Measurements from ENCODE around the gene TUT4.
"Not testable (repeated sequence)": the region's sequence is repeated elsewhere in the genome, so short reads cannot be mapped to it uniquely, and the experiment has no call there.

TUT4 gene

DNA sequence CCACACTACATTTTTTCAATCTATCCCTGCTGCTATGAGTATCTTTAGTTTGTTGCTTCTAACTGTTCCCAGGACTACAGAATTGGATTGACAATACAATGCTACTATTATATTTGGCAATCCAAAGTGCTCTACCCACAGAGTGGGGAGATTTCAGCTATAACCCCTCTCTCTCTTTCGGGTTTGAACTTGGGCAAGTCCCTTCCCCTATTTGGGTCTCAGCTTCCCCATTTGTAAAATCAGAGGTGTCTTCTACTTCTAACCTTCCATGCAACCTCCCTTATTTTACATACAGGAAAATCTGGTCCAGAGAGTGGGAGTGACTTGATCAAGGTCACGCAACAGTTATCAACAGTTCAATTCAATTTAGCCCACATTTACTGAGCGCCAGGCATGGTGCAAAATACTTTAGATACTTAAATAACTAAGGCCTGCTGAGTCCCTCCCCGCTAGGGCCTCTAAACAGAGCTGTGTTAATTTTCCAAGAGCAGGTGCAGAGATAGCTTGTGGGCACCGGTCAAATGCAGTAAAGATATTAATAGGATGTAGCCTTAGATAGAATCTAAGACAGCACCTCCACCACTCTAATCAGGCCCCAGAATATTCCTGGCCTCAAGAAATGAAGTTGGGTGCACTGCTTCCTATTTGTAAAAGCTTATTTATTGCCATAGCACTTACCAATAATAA, 39.9 kb upstream of the TUT4 start:
- no peak overlapping the region for H3K9ac ChIP-seq (ENCODE audit: low read depth, low read length)
- H3K4me1 ChIP-seq (ENCODE audit: control insufficient read depth, insufficient read depth, low read length) = no peaks in the 10 kb centered on the region
- H3K36me3 ChIP-seq (ENCODE audit: insufficient read depth, low read length) = no peaks in the 10 kb centered on the region
- no peak overlapping the region for H3K4me2 ChIP-seq (ENCODE audit: low read length)
- H3K9me3 ChIP-seq (replicated peaks; ENCODE audit: low read length) = no peaks in the 10 kb centered on the region
- peaks cover 15% of the 10 kb centered on the region for H3K27me3 ChIP-seq (ENCODE audit: control insufficient read depth, insufficient read depth, low read length)
- no peak overlapping the region for H3K4me3 ChIP-seq (ENCODE audit: low read length)

DNA sequence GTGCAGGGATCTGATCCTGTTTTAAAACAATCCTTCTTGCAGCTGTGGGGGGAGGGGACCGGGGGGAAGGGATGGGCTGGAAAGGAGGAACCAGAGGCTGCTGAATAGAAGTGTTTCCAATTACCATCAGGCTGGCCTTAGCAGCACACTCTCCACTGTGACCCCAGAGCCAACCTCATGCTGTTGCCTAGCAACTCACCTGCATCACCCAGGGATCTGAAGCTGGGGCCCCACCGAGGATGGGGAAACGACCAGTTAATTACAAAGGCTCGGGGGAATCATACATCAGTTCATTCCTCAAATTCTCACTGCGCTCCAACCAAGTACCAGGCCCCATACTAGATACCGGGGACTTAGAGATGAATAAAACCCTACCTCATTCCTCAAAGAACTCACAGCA, 37.4 kb upstream of the TUT4 start:
- no peak overlapping the region for H3K9ac ChIP-seq (ENCODE audit: low read depth, low read length)
- H3K27me3 ChIP-seq (ENCODE audit: control insufficient read depth, insufficient read depth, low read length) = peaks cover 22% of the 10 kb centered on the region
- no peaks in the 10 kb centered on the region for H3K36me3 ChIP-seq (ENCODE audit: insufficient read depth, low read length)
- no peaks in the 10 kb centered on the region for H3K4me1 ChIP-seq (ENCODE audit: control insufficient read depth, insufficient read depth, low read length)
- H3K4me3 ChIP-seq (ENCODE audit: low read length) = no peak overlapping the region
- no peak overlapping the region for H3K4me2 ChIP-seq (ENCODE audit: low read length)
- H3K9me3 ChIP-seq (replicated peaks; ENCODE audit: low read length) = no peaks in the 10 kb centered on the region

DNA sequence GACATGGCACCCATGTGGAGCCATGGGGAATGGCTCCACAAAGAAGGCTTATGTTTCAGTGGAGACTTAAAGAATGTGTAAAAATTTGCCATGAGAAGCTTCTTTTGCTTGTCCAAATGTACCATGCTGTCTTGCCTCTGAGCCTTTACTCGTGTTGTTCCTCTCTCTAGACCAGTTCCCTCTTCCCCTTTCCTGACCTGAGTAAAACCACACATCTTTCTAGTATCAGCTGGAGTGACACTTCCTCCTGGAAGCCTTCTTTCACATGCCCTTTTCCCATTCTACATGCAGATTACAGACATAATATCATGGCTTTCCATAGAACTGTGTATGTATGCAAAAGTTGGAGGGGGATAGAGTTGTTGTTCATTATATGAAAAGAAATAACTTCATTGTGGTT, 35.6 kb upstream of the TUT4 start:
- Histone ChIP-seq H3K36me3 (ENCODE audit: insufficient read depth, low read length) (no peaks in the 10 kb centered on the region), H3K4me3 (ENCODE audit: low read length) (no peak overlapping the region), H3K4me1 (ENCODE audit: control insufficient read depth, insufficient read depth, low read length) (no peaks in the 10 kb centered on the region), H3K4me2 (ENCODE audit: low read length) (no peak overlapping the region), H3K9ac (ENCODE audit: low read depth, low read length) (no peak overlapping the region), H3K27me3 (ENCODE audit: control insufficient read depth, insufficient read depth, low read length) (peaks cover 32% of the 10 kb centered on the region), H3K9me3 (replicated peaks; ENCODE audit: low read length) (no peaks in the 10 kb centered on the region)

DNA sequence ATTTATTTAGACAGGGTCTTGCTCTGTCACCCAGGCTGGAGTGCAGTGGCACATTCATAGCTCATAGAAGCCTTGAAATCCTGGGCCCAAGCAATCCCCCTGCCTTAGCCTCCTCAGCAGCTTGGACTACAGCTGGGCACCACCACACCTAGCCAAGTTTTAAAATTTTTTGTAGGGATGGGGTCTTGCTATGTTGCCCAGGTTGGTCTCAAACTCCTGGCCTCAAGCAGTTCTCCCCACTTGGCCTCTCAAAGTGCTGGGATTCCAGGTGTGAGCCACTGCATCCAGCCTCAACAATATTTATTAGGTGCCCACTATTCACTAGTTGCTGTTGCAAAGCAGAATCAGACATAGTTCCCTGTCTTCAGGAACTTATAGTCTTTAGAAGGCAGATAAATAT, 35.1 kb upstream of the TUT4 start:
- no peaks in the 10 kb centered on the region for H3K4me1 ChIP-seq (ENCODE audit: control insufficient read depth, insufficient read depth, low read length)
- no peaks in the 10 kb centered on the region for H3K36me3 ChIP-seq (ENCODE audit: insufficient read depth, low read length)
- H3K4me2 ChIP-seq (ENCODE audit: low read length) = no peak overlapping the region
- H3K4me3 ChIP-seq (ENCODE audit: low read length) = no peak overlapping the region
- H3K27me3 ChIP-seq (ENCODE audit: control insufficient read depth, insufficient read depth, low read length) = peaks cover 32% of the 10 kb centered on the region
- no peaks in the 10 kb centered on the region for H3K9me3 ChIP-seq (replicated peaks; ENCODE audit: low read length)
- H3K9ac ChIP-seq (ENCODE audit: low read depth, low read length) = no peak overlapping the region

DNA sequence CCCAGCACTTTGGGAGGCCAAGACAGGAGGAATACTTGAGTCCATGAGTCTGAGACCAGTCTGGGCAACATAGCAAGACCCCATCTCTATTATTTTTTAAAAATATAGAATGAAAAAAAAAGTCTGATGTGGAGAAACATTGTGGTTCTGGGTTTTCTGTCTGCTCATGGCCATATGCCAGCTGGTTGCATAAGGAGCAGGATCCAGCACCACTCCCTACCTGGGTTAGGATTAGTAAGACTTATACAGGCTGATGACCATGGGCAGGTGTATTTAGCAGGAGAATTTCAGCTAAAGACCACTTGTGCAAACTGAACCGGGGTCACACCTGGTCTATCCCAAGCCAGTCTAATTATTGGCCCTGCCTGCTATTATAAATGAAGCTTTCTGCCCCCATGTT, 32.6 kb upstream of the TUT4 start:
- H3K36me3 ChIP-seq (ENCODE audit: insufficient read depth, low read length) = no peaks in the 10 kb centered on the region
- no peak overlapping the region for H3K4me3 ChIP-seq (ENCODE audit: low read length)
- peaks cover 44% of the 10 kb centered on the region for H3K27me3 ChIP-seq (ENCODE audit: control insufficient read depth, insufficient read depth, low read length)
- no peak overlapping the region for H3K4me2 ChIP-seq (ENCODE audit: low read length)
- no peaks in the 10 kb centered on the region for H3K4me1 ChIP-seq (ENCODE audit: control insufficient read depth, insufficient read depth, low read length)
- H3K9me3 ChIP-seq (replicated peaks; ENCODE audit: low read length) = no peaks in the 10 kb centered on the region
- H3K9ac ChIP-seq (ENCODE audit: low read depth, low read length) = no peak overlapping the region

DNA sequence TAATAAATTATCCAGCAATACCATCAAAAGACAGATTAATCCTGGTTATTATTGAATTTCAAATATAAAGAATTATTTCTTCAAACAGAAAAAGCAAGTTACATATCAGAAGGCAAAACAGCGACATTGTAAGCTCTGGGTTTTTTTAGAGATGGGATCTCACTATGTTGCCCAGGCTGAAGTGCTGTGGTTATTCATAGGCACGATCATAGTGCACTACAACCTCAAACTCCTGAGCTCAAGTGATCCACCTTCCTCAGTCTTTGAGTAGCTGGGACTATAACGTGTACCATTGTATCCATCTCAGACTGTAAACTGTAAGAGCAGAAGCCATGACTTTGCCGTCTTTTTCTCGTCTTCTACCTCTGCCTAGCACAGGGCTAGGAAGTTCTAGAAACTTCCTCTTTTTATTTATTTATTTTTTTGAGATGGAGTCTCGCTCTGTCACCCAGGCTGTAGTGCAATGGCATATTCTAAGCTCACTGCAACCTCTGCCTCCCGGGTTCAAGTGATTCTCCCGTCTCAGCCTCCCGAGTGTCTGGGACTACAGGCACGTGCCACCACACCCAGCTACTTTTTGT, 29.3 kb upstream of the TUT4 start:
- no peak overlapping the region for H3K9ac ChIP-seq (ENCODE audit: low read depth, low read length)
- H3K4me2 ChIP-seq (ENCODE audit: low read length) = no peak overlapping the region
- no peaks in the 10 kb centered on the region for H3K9me3 ChIP-seq (replicated peaks; ENCODE audit: low read length)
- H3K36me3 ChIP-seq (ENCODE audit: insufficient read depth, low read length) = no peaks in the 10 kb centered on the region
- H3K27me3 ChIP-seq (ENCODE audit: control insufficient read depth, insufficient read depth, low read length) = peaks cover 37% of the 10 kb centered on the region
- no peaks in the 10 kb centered on the region for H3K4me1 ChIP-seq (ENCODE audit: control insufficient read depth, insufficient read depth, low read length)
- H3K4me3 ChIP-seq (ENCODE audit: low read length) = no peak overlapping the region

DNA sequence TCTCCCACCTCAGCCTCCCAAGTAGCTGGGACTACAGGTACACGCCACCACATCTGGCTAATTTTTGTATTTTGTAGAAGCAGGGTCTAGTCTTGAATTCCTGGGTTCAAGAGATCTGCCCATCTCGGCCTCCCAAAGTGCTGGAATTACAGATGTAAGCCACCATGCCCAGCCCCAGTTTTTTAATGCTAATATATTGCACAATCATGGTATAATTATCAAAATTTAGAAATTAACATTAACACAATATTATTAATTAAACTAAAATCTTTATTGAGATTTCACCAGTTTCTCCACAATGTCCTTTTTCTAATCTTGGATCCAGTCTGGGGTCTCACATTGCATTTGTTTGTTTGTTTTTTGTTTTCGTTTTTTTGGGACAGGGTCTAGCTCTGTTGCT, 27.4 kb upstream of the TUT4 start:
- H3K36me3 ChIP-seq (ENCODE audit: insufficient read depth, low read length) = no peaks in the 10 kb centered on the region
- H3K4me1 ChIP-seq (ENCODE audit: control insufficient read depth, insufficient read depth, low read length) = no peaks in the 10 kb centered on the region
- no peak overlapping the region for H3K9ac ChIP-seq (ENCODE audit: low read depth, low read length)
- no peaks in the 10 kb centered on the region for H3K9me3 ChIP-seq (replicated peaks; ENCODE audit: low read length)
- H3K4me2 ChIP-seq (ENCODE audit: low read length) = no peak overlapping the region
- no peak overlapping the region for H3K4me3 ChIP-seq (ENCODE audit: low read length)
- peaks cover 28% of the 10 kb centered on the region for H3K27me3 ChIP-seq (ENCODE audit: control insufficient read depth, insufficient read depth, low read length)

DNA sequence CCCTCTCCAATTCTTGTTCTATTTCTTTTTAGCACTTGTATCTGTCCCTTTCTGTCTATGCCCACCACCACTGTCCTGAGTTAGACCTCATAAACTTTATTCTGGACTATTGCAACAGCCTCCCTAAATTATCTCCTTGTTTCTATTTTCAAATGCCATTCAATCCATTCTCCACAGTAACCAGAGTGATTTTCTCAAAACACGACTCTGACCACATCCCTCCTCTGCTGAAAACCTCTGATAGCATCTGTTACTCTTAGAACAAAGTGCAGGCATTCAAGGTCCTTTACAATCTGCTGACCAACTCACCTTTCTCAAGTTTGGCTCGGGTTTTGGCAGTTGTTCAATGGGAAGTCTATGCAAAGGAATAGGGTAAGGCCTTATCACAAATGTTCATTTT, 26.5 kb upstream of the TUT4 start:
- Histone ChIP-seq H3K9me3 (replicated peaks; ENCODE audit: low read length) (no peaks in the 10 kb centered on the region), H3K4me3 (ENCODE audit: low read length) (no peak overlapping the region)

DNA sequence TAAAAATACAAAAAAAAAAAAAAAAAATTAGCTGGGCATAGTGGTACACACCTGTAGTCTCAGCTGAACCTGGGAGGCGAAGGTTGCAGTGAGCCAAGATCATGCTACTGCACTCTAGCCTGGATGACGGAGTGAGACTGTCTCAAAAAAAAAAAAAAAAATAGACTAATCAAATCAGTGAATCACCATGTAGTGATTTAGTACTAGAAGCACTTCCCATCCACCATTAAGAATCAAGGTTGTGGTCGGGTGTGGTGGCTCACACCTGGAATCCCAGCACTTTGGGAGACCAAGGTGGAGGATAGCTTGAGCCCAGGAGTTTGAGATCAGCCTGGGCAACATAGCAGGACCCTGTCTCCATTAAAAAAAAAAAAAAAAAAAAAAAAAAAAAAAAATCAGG, 25.2 kb upstream of the TUT4 start:
- not testable (repeated sequence) for H3K4me3 ChIP-seq (ENCODE audit: low read length); H3K36me3 ChIP-seq (ENCODE audit: insufficient read depth, low read length); H3K4me1 ChIP-seq (ENCODE audit: control insufficient read depth, insufficient read depth, low read length); H3K4me2 ChIP-seq (ENCODE audit: low read length); H3K9ac ChIP-seq (ENCODE audit: low read depth, low read length); H3K9me3 ChIP-seq (replicated peaks; ENCODE audit: low read length)
- peaks cover 15% of the 10 kb centered on the region for H3K27me3 ChIP-seq (ENCODE audit: control insufficient read depth, insufficient read depth, low read length)

More for the DNA sequence above, 26.5 kb upstream of the TUT4 start:
- Histone ChIP-seq H3K36me3 (ENCODE audit: insufficient read depth, low read length) (no peaks in the 10 kb centered on the region), H3K4me2 (ENCODE audit: low read length) (no peak overlapping the region), H3K9ac (ENCODE audit: low read depth, low read length) (no peak overlapping the region), H3K4me1 (ENCODE audit: control insufficient read depth, insufficient read depth, low read length) (peaks cover 4% of the 10 kb centered on the region), H3K27me3 (ENCODE audit: control insufficient read depth, insufficient read depth, low read length) (peaks cover 23% of the 10 kb centered on the region)

DNA sequence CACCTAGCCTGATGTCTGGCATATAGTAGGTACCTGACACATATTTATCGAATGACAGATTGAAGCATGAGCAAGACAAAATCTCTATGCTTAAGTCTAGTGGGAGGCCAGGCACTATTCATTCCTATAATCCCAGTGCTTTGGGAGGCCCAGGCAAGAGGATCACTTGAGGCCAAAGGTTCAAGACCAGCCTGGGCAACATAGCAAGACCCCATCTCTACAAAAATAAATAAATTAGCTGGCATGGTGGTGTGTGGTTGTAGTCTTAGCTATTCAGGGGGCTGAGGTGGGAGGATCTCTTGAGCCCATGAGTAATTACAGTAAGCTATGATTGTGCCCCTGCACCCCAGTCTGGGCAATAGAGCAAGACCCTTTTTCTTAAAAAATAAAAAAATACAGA, 23.2 kb upstream of the TUT4 start:
- Histone ChIP-seq H3K27me3 (ENCODE audit: control insufficient read depth, insufficient read depth, low read length) (peaks cover 7% of the 10 kb centered on the region), H3K4me2 (ENCODE audit: low read length) (no peak overlapping the region), H3K9me3 (replicated peaks; ENCODE audit: low read length) (no peaks in the 10 kb centered on the region), H3K4me1 (ENCODE audit: control insufficient read depth, insufficient read depth, low read length) (peaks cover 6% of the 10 kb centered on the region), H3K36me3 (ENCODE audit: insufficient read depth, low read length) (no peaks in the 10 kb centered on the region), H3K4me3 (ENCODE audit: low read length) (no peak overlapping the region), H3K9ac (ENCODE audit: low read depth, low read length) (no peak overlapping the region)

DNA sequence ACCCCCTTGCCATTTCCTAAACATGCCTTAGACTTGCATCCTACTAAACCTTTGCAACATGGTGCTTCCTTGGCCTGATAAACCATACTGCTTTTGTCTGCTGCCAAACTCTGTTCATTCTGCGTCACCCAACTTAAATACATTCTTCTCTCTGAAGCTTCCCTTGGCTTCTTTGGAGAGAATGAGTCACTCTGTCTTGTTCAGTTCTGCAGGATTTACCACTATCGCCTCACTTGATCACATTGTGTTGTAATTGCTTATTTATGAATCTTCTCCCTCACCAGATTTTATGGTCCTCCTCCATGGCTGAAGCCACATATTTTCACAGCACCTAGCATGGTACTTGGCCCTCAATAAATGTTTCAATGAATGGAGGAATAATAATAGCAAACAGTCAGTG, 21.7 kb upstream of the TUT4 start:
- H3K9ac ChIP-seq (ENCODE audit: low read depth, low read length) = no peak overlapping the region
- H3K9me3 ChIP-seq (replicated peaks; ENCODE audit: low read length) = no peaks in the 10 kb centered on the region
- H3K4me1 ChIP-seq (ENCODE audit: control insufficient read depth, insufficient read depth, low read length) = peaks cover 6% of the 10 kb centered on the region
- H3K4me2 ChIP-seq (ENCODE audit: low read length) = no peak overlapping the region
- H3K27me3 ChIP-seq (ENCODE audit: control insufficient read depth, insufficient read depth, low read length) = peaks cover 2% of the 10 kb centered on the region
- no peaks in the 10 kb centered on the region for H3K36me3 ChIP-seq (ENCODE audit: insufficient read depth, low read length)
- no peak overlapping the region for H3K4me3 ChIP-seq (ENCODE audit: low read length)

DNA sequence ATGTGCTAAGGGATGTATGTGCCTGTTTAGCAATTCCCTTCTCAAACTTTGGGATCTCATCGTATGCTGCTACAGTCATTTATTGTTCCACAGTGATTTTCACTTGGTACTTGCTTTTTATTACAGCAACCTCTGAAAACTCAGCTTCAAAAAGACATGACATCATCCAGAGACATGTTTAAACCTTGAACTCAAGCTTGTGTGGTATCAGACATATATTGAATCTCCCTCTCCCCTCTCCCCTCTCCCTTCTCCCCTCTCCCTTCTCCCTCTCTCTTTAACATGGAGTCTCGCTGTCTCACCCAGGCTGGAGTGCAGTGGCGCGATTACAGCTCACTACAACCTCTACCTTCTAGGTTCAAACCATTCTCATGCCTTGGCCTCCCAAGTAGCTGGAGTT, 19.5 kb upstream of the TUT4 start:
- Histone ChIP-seq H3K27me3 (ENCODE audit: control insufficient read depth, insufficient read depth, low read length) (peaks cover 20% of the 10 kb centered on the region), H3K4me1 (ENCODE audit: control insufficient read depth, insufficient read depth, low read length) (peaks cover 6% of the 10 kb centered on the region), H3K4me2 (ENCODE audit: low read length) (no peak overlapping the region), H3K9ac (ENCODE audit: low read depth, low read length) (no peak overlapping the region), H3K4me3 (ENCODE audit: low read length) (no peak overlapping the region), H3K36me3 (ENCODE audit: insufficient read depth, low read length) (no peaks in the 10 kb centered on the region), H3K9me3 (replicated peaks; ENCODE audit: low read length) (no peaks in the 10 kb centered on the region)

All from skeletal muscle satellite cell (primary cell).